ENCODE measurements around the gene MGP. TPM values are rescaled to one million over a fixed set of nuclear protein-coding genes. Genes with fewer than 3 reads are reported as not detected.

MGP gene
- total RNA-seq, 4 donors from 2014 or later, result 76.0 to 127 (median 115) TPM

DNA sequence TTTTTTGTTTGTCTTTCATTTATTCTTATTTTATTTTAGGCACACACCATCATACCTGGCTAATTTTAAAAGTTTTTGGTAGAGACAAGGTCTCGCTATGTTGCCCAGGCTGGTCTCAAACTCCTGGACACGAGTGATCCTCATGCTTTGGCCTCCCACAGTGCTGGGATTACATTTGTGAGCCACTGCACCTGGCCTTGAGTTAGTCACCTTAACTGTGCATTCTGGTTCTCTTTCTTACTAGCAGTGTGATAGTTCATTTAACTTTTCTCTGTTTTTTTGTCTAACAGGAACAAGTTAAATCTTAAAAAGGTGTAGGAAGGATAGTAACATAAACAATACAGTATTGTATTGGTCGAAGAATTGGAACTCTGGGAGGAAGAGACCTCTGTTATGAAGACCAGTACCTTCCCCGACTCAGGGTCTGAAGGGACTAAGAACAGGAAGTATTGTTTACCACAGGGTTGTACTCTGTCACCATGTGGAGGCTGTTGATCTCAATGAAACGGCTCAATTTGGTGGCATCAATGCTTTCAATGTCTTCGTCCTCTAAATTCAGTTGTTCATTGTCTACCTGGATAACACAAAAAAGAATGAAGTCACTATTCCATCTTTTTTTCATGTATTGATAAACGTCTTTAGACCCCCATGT lies 34.9 kb upstream of the MGP start:
- Histone ChIP-seq H3K9me3 (no peaks in the 10 kb centered on the region), H3K27me3 (no peaks in the 10 kb centered on the region), H3K4me3 (no peak overlapping the region), H3K4me1 (no peaks in the 10 kb centered on the region), H3K36me3 (no peaks in the 10 kb centered on the region), H3K27ac (peak overlapping the region in 1 of 4 donors; percentile 20)
- DNase-seq, result peak in 1 of 3 donors; percentile 24
- TF ChIP-seq POLR2A (IDR thresholded peaks at IDR 0.05), result no peak
- TF ChIP-seq, protein P1, sequence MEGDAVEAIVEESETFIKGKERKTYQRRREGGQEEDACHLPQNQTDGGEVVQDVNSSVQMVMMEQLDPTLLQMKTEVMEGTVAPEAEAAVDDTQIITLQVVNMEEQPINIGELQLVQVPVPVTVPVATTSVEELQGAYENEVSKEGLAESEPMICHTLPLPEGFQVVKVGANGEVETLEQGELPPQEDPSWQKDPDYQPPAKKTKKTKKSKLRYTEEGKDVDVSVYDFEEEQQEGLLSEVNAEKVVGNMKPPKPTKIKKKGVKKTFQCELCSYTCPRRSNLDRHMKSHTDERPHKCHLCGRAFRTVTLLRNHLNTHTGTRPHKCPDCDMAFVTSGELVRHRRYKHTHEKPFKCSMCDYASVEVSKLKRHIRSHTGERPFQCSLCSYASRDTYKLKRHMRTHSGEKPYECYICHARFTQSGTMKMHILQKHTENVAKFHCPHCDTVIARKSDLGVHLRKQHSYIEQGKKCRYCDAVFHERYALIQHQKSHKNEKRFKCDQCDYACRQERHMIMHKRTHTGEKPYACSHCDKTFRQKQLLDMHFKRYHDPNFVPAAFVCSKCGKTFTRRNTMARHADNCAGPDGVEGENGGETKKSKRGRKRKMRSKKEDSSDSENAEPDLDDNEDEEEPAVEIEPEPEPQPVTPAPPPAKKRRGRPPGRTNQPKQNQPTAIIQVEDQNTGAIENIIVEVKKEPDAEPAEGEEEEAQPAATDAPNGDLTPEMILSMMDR (IDR thresholded peaks at IDR 0.05), result no peak

DNA sequence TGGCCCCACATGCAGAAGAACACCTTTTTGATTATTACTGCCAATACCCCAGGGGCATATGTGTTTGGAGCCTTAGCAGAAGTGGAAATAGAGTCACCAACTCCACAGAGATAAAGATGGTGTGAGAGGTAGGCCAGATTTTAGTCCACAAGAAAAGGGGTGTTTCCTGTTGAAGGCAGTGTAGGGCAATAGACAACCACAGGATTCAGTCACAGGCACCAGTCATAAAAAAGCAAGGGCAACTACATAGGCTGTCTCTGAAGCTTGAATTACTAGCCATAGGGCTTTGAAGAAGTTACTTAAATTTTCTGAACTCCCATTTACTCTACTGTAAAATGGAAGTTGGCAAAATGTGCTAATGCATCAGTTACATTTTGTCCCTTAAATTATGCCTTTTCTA lies 33.8 kb upstream of the MGP start:
- Histone ChIP-seq H3K36me3 (no peaks in the 10 kb centered on the region), H3K9me3 (no peaks in the 10 kb centered on the region), H3K27ac (no peak overlapping the region), H3K4me3 (no peak overlapping the region), H3K4me1 (no peaks in the 10 kb centered on the region), H3K27me3 (no peaks in the 10 kb centered on the region)
- no peak for DNase-seq
- TF ChIP-seq POLR2A (IDR thresholded peaks at IDR 0.05), result no peak
- TF ChIP-seq, protein P1 (IDR thresholded peaks at IDR 0.05), result no peak

DNA sequence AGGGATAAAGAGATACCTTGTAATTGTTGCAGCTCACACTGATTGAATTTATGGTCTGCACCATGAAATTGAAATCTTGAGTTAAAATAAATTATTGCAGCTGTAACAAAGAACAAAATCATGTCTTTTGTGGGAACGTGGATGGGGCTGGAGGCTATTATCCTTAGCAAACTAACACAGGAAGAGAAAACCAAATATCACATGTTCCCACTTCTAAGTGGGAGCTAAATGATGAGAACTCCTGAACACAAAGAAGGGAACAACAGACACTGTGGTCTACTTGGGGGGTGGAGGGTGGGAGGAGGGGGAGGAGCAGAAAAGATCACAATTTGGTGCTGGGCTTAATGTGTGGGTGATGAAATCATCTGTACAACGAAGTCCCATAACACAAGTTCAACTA lies 30.1 kb upstream of the MGP start:
- Histone ChIP-seq H3K27ac (no peak overlapping the region), H3K27me3 (no peaks in the 10 kb centered on the region), H3K4me3 (no peak overlapping the region), H3K36me3 (no peaks in the 10 kb centered on the region), H3K9me3 (no peaks in the 10 kb centered on the region), H3K4me1 (no peaks in the 10 kb centered on the region)
- DNase-seq, result no peak
- TF ChIP-seq POLR2A (IDR thresholded peaks at IDR 0.05), result no peak
- TF ChIP-seq, protein P1 (IDR thresholded peaks at IDR 0.05), result no peak

DNA sequence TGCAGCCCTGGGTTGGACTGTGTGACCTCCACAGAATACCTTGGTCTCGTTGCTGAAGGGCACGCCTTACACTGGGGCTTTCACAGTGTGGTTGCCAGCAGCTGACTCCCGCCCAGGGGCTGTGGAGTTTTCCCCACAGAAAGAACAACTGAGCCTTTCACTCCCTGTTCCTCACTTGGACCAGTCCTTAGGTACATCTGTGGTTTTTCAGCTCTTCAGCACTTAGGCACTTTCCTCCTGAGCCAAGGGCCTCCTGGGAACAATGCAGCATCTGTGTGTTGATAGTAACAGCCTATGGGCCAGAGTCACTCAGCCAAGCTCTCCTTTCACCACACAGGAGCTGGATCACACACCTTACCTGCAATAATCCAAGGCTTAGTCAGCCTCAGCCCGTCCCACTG lies 27.7 kb upstream of the MGP start:
- no peak overlapping the region for H3K27ac ChIP-seq

DNA sequence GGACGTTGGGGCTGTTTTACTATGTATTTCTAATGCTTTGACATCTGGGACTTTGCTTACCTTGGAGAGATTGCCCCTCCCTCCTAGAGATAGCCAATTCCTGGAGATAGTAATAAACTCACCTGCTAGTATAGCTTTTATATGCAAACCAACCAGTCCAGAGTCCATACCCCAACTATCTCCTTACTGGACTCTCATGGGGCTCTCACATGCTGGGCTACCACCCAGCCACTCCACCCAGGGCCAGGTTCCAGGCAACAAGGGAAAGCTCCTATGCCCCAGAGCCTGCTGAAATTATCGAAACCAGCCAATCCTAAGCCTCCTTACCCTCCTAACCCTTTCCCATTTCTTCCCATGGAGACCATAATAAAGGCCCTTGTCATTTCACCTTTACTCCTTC lies 25.5 kb upstream of the MGP start:
- no peak for DNase-seq
- no peak for TF ChIP-seq POLR2A (IDR thresholded peaks at IDR 0.05)
- TF ChIP-seq, protein P1 (IDR thresholded peaks at IDR 0.05), result no peak

More for the DNA sequence above, 27.7 kb upstream of the MGP start:
- no peaks in the 10 kb centered on the region for H3K4me1 ChIP-seq
- no peak for DNase-seq
- no peaks in the 10 kb centered on the region for H3K36me3 ChIP-seq
- TF ChIP-seq, protein P1 (IDR thresholded peaks at IDR 0.05), result no peak
- no peak for TF ChIP-seq POLR2A (IDR thresholded peaks at IDR 0.05)
- H3K4me3 ChIP-seq, result no peak overlapping the region
- no peaks in the 10 kb centered on the region for H3K9me3 ChIP-seq
- H3K27me3 ChIP-seq, result no peaks in the 10 kb centered on the region

More for the DNA sequence above, 25.5 kb upstream of the MGP start:
- Histone ChIP-seq H3K27me3 (no peaks in the 10 kb centered on the region), H3K4me1 (no peaks in the 10 kb centered on the region), H3K9me3 (no peaks in the 10 kb centered on the region), H3K4me3 (no peak overlapping the region), H3K36me3 (no peaks in the 10 kb centered on the region), H3K27ac (no peak overlapping the region)

Data from Peyer's patch (tissue), 4 donors.